Activated T-cell treated with anti-CD3 and anti-CD28 coated beads for 1 hour (primary cell): Measurements from ENCODE around the gene NOL4L.

Experiments
- DNase-seq: peaks from one replicate; pipeline ENCODE4 v3.0.0-alpha.2; 2020; ENCODE audit warnings: low read depth

The NOL4L gene

DNA sequence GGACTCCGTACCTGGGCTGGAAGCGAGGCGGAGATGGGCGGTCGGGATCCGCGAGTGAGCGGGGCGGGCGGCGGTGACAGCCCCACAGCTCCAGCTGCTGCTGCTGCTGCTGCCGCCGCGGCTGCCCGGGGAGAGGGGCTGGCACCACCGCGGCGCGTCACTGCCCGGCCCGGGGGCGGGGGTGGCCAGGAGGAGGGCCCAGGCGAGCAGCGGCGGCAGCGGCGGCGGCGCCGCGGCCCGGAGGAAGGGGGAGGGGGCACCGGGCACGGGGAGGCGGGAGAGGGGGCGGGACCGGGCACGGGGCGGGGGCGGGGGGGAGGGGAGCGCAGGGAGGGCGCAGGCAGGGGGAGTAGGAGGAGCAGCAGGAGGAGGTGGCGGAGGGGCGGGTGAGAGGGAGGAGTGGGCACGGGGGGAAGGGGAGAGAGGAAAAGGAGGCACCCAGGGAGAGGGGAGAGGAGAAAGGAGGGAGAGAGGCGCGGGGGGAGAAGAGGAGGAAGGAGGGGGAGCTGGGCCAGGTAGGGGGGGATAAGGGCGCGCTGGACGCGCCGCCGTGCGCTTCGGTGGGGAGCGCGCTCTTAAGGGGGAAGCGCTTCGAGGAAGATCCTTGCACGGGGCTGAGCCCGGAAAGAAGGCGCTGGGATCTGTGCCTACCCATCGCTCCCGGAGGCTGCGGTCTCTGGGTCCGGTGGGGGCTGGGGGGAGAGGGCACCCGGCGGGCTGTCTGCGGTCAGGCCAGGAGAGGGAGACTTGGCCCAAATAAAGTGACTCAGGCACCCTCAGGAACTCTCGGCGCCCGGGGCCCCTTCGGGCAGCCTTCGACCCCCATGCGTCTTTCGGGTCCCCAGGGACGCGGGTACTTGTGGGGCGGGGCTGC is 101.5 kb downstream of the NOL4L start:
- DNase-seq, result peak; percentile 41

DNA sequence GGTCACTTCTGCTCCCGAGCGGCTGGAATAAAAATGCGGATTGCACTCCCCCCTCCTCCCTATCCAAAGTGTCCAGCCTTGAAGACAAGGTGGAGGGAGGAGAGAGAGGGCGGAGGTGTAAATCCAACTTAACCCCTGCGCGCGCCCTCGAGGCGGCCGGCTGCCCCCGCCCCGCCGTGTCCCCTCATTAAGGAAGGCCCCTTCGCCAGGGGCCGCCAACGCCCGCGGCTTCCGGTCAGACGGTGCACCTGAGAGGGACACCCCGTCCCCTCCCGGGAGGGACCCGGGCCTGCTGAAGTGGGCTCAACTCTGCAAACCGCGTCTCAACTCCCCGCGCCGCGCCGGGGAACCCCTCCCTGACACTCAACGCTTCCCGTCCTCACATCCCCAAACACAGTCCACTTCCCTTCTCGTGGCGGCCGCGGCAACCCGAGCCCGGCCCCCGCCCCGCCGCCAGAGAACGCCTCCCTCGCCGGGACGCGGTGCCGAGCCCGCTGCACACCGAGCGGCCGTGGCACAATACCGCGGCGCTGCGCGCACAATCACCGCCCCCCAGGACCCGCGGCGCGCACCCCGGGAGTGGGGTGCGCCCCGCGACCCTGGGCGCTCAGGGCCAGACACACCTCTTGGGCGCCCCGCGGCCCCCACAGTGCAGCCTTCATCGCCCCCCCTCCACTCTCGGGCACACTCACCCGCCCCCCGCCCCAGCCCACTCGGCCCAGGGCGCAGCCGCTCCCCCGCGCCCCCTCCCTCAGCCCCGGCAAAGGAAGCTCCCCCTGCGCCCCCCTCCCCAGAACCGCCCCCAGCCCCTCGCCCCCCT is 102.5 kb downstream of the NOL4L start:
- DNase-seq, result peak; percentile 14

DNA sequence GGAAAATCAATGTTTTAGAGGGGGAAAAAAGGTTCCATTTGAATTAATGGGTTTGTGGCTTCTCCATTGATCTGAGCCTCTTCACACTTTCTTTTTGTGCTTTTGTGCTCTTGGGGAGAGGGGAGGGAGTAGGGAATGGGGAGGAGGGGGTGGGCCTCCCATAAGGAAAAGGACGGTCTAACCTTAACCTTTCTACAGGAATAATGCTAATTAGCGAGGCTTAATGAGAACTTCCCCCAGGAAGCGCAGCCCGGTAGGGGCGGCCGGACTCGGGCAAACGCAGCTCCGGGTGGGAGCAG is 103.0 kb downstream of the NOL4L start:
- DNase-seq, result no peak

DNA sequence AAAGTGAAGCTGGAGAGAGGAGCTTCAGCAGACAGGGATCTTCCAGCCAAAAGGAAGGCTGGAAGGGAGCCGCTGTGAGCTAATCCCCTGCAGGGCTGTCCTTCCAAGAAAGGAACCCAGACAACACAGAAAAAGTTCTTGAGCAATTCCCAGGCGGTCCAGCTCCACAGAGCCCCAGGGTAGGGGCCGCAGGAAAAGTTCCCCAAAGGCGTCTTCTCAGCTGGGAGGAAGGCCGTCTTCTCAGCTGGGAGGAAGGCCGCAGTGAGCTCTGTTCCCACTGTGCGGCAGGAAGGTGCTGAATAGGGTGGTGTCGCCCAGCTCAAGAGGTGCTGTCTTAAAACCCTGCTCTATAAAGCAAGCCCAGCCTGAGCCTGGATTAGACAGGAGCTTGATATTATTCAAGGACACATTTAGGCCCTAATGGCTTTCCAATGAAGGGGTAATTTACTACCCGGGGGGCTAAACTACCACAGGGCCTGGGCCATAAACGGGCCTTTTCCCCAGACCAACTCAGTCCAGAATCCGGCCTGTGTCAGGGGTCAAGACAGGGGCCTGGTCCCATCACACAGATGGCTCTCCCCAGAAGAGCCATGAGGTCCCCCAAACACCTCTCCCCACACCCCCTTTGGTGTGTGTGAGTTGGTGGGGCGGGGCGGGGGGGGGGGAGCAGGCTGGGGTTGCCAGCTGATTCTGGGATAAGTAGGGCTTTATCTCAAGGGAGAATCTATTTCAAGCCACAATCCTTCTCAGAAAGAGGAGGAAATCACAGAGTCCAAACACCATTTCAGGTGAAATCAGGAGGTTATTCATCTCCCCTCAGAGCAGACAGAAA is 103.6 kb downstream of the NOL4L start:
- no peak for DNase-seq

DNA sequence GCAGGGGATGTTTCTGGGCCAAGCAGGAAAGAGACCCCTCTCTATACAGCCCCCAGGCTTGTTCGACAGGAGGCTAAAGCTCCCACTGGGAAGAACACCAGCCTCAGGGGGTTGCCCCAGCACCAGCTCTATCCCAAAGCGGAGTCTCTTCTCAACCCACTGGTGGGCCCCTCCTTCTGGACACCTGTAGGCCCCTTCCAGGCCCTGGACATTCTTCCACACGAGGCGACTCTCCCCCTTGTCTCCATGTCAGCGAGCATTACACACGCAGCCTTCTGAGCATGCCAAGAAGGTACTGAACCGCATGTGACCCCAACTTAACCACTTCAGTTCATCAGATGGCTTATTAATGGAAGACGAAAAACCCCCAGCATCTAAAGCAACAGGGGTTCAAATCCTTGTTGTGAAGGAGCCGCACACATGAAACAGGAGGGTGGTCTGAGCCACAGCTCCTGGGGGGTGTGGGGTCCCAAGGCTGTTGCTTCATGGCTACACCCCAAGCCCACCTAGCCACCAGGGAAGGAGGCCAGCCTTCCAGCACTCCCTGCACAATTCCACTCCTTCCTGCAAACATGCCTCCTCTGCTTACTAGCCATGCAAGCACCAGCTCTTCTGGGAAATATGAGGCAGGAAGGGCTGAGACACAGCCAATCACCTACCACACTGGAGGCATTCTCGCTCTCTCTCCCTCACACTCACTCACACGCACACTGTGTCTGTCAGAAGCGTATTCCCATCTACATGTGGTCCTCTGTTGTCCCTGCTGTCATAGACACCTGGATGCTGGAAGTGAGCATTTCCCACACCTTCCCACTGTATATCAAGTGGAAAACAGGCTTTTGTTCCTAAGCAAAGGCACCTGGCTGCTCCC is 104.5 kb downstream of the NOL4L start:
- DNase-seq, result no peak

DNA sequence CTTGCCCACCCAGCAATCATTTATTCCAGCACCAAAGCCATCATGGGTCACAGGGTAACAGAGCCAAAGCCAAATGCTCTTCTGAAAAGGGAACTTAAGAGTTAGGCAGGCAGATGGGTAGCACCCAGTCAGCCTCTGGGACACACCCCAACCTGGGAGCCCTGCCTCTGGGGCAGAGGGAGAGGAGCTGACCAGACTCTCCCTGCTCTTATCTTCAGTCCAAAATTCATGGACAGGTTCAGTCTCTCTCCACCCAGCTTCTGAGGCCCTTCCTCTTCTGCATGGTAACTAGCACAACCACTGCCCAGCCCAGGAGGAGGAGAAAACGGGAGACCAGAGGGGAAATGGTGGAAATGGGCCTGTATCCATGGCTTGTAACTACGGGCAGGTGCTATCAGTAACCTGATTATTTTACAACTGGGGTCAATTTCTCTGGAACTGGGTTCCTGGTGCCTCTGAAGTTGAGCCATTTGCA is 105.4 kb downstream of the NOL4L start:
- no peak for DNase-seq

DNA sequence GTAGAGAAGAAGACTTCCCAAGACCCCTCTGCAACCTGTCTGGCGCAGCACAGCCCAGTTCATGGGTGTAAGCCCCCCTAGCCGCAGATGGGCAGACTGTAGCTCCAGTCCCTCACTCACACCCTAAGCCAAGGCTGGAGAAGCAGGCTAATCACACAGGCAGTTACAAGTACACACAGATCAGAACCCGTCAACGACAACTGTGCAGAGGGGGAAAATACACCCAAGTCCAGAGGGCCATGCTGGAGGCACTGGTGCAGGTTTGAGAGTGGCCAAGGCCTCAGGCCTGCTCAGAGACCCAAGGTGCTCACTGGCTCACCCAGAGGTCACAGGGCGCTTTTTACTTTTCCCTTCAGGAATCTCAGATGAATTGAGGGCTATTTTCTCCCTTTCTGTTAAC is 106.1 kb downstream of the NOL4L start:
- no peak for DNase-seq

DNA sequence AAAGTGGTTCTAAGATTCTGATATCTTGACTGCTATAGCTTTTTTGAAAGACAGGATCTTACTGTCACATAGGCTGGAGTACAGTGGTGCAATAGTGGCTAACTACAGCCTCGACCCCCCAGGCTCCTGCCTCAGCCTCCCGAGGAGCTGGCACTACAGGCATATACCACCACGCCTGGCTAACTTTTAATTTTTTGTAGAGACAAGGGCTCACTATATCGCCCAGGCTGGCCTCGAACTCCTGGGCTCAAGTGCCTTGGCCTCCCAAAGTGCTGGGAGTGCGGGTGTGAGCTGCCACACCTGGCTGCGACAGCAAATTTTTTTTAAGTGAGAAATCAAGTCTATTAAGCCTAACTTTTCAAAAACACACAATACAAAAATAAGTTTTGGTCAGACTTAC is 106.6 kb downstream of the NOL4L start:
- DNase-seq, result no peak

DNA sequence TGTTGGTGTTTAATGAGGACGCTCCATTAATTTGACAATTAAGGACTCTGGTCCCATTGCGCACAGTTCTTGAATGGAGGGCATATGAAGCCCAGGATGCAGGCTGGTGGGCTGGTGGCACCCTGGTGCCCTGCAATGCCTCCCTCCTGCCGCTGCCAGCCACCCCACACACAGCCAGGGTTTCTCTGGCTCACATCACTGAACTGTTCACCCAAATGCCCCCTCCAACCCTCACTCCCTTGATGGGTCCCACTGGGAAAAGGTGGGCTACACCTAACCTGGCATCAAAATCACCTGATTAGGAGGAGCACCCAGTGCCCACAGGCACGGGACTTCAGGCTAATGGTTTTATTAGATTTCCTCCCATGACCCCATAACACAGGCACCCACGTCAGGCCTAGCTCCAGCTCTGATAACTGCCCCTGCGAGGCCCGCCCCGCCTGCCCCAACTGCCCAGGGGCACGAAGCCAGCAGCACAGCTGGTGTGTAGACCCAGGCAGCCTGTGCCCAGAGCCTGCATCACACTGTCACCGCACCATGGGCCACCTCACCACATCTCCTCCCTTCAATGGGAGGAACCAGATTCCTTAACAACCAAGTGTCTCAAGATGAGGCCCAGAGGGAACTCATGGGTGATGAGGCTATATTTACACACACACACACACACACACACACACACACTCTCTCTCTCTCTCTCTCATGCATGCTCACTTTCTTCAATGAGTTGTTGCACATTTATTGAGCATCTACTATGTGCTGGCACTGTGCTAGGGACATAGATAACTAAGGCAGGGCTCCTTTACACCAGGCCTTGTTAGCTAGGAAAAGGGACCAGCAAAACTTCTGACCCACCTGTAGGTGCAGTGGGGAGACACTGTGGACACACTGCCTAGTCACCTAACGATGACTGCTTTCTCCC is 107.3 kb downstream of the NOL4L start:
- no peak for DNase-seq

DNA sequence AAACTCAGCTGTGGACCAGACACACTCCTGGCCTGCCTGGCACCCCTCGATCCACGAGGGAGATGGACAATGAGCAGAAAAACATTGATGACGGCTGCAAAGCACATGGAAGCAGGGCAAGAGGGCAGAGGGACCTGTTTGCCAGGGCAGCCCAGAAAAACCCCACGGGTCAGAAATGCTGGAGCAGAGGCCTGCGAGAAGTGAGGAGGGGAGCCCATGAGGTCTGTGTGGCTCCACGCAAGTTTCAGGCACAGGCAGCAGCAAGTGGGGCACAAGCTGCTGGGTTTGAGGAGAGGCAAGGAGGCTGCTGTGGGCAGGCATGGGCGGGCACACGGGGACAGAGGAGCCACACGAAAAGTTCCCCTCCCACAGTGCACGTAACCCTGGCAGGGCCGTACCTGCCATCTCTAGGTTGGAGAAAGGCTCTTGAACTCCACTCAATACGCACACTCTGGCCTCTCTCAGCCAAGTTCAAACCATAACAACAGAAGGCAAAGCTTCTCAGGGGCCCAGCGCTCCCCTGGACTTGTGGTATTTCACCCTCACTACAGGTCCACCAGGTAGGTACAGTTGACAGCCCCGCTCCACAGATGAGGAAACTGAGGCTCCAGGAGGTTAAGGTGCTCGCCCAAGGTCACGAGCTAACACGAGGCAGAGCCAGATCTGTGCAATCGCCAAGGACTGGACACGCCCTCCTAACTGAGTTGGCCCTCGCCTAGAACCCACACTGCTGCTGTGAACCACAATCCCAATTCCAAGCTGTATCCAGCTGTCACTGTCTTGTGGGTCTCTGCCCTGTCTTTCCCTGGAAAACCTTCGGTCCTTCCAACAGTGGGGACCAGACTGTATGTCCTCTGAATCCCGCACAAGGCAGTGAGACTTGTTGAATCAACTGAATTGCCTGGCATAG is 108.2 kb downstream of the NOL4L start:
- no peak for DNase-seq

DNA sequence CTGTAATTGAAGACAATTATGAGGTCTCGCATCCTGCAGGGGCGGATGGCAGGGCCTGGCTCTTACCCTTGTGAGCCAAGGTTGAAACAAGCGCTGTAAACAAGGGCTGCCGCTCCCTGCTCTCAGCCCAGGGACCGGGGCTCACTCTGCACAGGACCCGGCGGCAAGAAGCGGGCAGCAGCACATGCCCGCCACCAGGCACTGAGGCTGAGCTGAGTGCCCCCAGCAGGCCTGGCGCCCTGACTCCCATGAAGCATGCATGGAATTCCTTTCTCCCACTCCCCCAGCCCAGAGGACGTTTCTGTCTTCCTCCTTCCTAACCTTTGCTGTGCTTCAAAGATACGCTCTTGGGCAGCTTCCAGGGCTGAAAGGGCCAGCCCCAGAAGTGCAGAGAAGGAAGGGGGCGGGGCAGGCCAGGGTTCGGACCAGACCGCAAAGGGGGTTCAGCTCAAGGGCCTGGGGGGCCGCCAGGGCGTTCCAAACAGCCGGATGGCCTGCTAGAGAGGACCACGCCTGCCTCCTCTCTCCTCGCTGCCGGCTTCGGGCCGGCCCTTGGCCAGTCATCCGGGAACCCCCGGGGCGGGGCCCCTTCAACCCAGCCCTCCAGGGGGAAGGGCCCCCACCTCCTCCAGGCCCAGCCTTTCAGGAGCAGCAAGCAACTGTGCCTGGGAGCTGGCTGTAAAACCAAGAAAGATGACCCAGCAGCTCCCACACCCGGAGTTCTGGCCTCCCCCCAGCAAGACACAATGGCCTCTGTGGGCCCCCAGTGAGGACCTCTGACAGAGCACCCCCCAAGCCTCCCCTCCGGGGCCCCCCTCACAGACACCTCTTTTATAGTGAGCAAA is 109.9 kb downstream of the NOL4L start:
- no peak for DNase-seq

DNA sequence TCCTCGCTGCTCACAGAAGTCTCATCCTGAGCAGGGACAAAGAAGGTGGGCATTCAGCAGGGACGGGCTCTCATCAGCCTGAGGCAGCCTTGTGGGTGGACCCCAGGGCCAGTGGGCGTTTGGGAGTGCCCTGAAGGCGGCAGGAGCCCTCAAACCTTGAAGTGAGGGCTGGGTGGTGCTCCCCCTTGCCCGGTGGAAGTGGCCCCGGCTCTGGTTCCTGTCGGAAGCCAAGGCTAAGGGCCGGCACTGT is 110.5 kb downstream of the NOL4L start:
- DNase-seq, result no peak

DNA sequence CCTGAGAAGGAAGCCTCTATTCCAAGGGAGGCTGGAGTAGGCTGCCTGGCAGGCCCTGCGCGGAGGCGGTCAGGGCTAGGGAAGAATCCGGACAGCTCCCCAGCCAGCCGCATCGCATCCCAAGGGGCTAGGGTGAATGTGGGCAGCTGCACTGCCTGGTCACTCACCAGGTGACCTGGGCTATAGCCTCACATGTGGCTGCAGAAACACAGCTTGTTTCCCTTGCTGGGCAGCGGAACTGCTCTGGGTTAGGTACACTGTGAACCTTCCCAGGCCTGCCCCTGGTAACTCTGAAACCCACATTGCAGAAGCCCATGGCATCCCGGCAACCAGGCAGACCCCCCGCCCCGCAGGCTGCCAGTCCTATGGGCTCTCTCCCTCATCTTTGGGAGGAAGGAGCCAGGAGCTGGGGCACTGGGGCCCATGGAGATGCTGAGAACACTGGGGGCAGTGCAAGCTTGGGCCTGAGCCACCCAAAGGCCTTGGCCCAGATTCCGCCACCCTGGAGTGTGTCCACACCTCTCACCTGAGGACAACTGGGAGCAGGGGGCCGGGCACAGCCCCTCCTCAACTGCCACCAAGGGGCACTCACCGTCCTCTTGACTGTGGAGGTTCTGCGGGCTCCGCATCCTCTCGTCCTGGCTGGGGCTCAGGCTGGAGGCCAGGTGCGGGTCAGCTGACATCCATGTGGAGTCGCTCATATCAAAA is 111.0 kb downstream of the NOL4L start:
- DNase-seq, result no peak

DNA sequence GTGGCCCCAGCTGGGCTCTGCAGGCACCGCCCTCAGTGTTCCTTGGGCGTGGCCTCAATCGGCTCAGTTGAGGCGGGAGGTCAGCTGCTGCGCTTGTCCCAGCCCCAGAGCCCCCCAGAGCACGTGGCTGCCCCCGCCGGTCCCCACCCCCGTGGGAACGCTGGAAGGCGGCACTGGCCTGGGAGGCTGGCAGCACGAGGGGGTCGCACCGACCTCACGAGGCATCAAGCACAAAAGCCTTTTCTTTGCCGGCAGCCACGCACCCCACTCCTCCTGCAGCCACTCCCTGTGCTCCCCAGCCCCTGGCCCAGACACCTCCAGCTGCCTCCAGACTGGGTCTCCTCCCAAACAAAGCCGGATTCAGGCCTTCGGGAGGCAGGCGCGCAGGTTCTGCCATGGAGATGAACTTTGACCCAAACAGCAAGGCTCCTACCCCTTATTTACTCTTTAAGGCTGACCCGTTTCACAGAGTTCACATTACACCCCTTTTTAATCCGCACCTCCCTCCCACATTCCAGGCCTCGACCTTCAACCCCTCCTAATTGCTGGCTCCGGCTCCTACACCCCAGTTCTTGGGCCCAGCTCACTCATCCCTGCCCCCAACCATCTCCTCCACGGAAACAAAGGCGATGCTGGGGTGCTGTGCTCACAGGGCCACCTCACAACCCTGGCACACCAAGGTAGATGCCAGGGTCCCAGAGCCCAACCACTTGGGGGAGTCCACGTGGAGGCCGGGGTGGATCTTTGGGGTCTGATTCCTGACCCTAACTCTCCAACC is 111.7 kb downstream of the NOL4L start:
- DNase-seq, result no peak

DNA sequence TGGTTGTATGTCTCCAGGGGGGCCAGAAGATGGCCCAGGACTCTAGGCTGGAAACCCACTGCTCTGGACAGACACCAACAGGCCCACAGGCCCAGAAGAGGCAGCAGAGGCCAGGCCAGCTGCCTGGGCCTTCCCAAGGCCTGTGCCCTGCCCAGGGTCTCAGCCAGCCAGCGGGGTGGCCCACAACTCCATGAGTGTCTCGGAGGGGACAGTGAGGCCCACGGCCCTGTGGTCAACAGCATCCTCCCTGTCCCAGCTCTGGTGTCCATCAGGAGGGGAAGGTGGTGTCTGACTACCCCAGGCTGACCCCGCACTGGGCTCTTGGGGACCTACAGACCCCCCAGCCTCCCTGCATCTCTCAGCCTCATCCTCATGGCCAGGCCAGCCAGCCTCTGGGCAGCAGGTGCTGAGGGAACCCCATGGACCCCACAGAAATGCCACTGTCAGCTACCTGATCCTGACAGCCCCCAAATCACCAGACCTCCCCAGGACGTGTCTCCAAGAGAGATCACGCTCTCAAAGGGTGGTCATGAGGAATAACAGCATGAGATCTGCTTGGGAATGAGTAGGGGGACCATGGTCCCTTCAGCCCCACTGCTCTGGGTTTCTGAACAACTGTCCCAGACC is 112.4 kb downstream of the NOL4L start:
- DNase-seq, result no peak

DNA sequence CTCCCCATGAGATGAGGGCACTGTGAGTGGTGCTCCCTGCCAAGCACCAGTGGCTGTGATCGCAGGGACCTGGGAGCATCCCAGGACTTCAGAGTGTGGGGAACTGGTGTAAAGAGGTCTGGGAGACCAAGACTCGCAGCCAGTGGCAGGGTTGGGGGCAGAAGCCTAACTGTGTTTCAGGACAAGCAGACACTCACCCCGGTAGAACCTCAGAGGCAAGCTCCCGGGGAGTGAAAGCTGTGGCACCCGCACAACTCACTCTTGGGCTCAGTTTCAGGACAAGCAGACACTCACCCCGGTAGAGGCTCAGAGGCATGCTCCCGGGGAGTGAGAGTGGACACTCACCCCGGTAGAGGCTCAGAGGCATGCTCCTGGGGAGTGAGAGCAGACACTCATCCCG is 114.2 kb downstream of the NOL4L start:
- no peak for DNase-seq
